ENCODE results near the gene RWDD2A. TPM values are rescaled to one million over a fixed set of nuclear protein-coding genes. Genes with fewer than 3 reads are reported as not detected.

RWDD2A gene
- total RNA-seq, 2 donors from 2014 or later: 4.3 to 7.0 TPM

DNA sequence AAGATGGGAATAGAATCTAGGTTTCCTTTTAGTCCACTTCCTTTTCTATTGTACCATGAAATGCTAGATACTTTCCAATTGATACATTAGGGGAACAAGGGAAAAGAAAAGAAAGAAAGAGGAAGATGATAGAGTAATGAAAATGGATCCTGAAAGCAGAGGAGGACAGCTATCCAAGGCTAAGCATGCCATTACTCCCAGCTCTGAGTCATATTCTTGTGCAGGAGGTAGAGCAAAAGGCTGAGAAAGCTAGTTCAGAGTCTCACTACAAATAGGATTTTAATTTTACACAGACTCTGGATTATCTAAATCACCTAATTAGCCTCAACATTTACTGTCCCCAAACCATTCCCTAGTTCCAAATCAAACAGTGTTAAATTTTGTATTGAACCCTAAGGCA, 23.6 kb downstream of the RWDD2A start:
- ATAC-seq (ENCODE audit: insufficient number of reproducible peaks, low FRiP score, low read depth): no peak

DNA sequence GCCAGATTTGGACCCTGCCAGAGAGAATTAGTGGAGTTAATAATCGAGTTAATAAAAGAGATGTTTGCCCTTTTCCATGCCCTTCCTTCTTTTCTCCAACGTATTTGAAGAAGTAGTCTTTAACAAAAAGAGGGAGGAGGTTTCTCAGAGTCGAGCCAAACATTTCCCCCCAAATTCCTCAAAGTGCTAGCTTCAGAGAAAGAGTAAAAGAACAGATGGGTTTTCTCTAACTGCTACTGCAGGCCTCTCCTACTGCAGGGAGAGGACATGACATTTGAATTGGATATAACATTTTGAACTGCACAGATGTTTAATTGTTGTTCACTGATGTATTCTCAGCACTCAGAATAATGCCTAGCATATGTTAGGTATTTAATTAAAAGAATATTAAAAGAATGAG, 25.5 kb downstream of the RWDD2A start:
- no peak for ATAC-seq (ENCODE audit: insufficient number of reproducible peaks, low FRiP score, low read depth)

More for the DNA sequence above, 23.6 kb downstream of the RWDD2A start:
- Histone ChIP-seq H3K9me3 (no peaks in the 10 kb centered on the region), H3K4me3 (no peak overlapping the region), H3K36me3 (no peaks in the 10 kb centered on the region), H3K27me3 (replicated peaks; ENCODE audit: insufficient read depth) (no peaks in the 10 kb centered on the region), H3K27ac (no peak overlapping the region), H3K4me1 (ENCODE audit: control insufficient read depth in 1 of 2, low read depth in 2 of 2) (peaks cover 0 to 17% of the 10 kb centered on the region in 2 donors)
- no peak for DNase-seq (ENCODE audit: low spot score)
- TF ChIP-seq, protein P1, sequence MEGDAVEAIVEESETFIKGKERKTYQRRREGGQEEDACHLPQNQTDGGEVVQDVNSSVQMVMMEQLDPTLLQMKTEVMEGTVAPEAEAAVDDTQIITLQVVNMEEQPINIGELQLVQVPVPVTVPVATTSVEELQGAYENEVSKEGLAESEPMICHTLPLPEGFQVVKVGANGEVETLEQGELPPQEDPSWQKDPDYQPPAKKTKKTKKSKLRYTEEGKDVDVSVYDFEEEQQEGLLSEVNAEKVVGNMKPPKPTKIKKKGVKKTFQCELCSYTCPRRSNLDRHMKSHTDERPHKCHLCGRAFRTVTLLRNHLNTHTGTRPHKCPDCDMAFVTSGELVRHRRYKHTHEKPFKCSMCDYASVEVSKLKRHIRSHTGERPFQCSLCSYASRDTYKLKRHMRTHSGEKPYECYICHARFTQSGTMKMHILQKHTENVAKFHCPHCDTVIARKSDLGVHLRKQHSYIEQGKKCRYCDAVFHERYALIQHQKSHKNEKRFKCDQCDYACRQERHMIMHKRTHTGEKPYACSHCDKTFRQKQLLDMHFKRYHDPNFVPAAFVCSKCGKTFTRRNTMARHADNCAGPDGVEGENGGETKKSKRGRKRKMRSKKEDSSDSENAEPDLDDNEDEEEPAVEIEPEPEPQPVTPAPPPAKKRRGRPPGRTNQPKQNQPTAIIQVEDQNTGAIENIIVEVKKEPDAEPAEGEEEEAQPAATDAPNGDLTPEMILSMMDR (IDR thresholded peaks at IDR 0.05): no peak

DNA sequence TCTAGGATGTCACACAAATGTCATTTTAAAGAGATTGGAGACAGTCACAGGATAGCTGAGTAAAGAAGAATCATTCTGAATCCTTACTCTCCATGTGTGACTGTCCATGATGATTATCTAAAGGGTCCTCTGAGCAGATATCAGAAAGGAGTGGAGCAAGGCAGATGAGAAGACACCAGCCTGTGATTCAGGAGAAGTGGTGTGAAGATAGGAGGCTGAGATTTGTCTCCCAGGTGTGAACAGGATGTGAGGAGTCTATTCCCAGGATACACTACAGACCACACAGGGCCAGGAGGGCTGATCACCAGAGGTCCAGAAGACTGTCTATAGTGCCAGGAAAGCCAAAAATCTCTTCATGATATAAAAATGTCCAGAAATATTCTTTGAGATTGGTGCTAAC, 27.0 kb downstream of the RWDD2A start:
- no peak overlapping the region for H3K4me3 ChIP-seq
- H3K9me3 ChIP-seq: no peaks in the 10 kb centered on the region
- no peaks in the 10 kb centered on the region for H3K27me3 ChIP-seq (replicated peaks; ENCODE audit: insufficient read depth)
- TF ChIP-seq, protein P1 (IDR thresholded peaks at IDR 0.05): no peak
- no peak overlapping the region for H3K27ac ChIP-seq
- H3K4me1 ChIP-seq (ENCODE audit: control insufficient read depth in 1 of 2, low read depth in 2 of 2): peaks cover 0 to 12% of the 10 kb centered on the region in 2 donors
- ATAC-seq (ENCODE audit: insufficient number of reproducible peaks, low FRiP score, low read depth): no peak
- H3K36me3 ChIP-seq: no peaks in the 10 kb centered on the region
- DNase-seq (ENCODE audit: low spot score): no peak

More for the DNA sequence above, 25.5 kb downstream of the RWDD2A start:
- H3K36me3 ChIP-seq: no peaks in the 10 kb centered on the region
- H3K27ac ChIP-seq: no peak overlapping the region
- TF ChIP-seq, protein P1 (IDR thresholded peaks at IDR 0.05): no peak
- H3K4me3 ChIP-seq: no peak overlapping the region
- H3K9me3 ChIP-seq: no peaks in the 10 kb centered on the region
- no peak for DNase-seq (ENCODE audit: low spot score)
- no peaks in the 10 kb centered on the region for H3K27me3 ChIP-seq (replicated peaks; ENCODE audit: insufficient read depth)
- H3K4me1 ChIP-seq (ENCODE audit: control insufficient read depth in 1 of 2, low read depth in 2 of 2): peaks cover 0 to 17% of the 10 kb centered on the region in 2 donors

DNA sequence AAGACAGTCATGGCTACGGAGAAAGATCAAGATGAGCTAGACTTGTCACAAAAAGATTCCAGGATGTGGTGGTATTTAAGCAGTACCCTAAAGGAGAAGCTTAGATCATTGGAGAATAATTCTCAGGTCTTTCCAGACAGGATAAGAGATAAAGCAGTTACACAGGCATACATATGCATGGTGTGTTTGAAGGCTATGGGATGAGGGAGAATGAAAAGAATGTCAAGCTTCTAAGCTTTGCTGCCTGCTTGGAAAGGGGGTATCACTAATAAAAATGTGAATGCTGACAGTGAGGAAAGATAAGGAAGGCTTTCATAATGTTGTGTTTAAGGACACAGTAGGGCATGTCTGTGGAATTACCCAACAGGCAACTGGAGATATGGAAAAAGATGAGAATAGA, 28.1 kb downstream of the RWDD2A start:
- no peaks in the 10 kb centered on the region for H3K9me3 ChIP-seq
- DNase-seq (ENCODE audit: low spot score) (no peak), ATAC-seq (ENCODE audit: insufficient number of reproducible peaks, low FRiP score, low read depth) (no peak)
- no peaks in the 10 kb centered on the region for H3K27me3 ChIP-seq (replicated peaks; ENCODE audit: insufficient read depth)
- peaks cover 0 to 6% of the 10 kb centered on the region in 2 donors for H3K4me1 ChIP-seq (ENCODE audit: control insufficient read depth in 1 of 2, low read depth in 2 of 2)
- TF ChIP-seq, protein P1 (IDR thresholded peaks at IDR 0.05): no peak
- no peak overlapping the region for H3K4me3 ChIP-seq
- H3K27ac ChIP-seq: no peak overlapping the region
- no peaks in the 10 kb centered on the region for H3K36me3 ChIP-seq

DNA sequence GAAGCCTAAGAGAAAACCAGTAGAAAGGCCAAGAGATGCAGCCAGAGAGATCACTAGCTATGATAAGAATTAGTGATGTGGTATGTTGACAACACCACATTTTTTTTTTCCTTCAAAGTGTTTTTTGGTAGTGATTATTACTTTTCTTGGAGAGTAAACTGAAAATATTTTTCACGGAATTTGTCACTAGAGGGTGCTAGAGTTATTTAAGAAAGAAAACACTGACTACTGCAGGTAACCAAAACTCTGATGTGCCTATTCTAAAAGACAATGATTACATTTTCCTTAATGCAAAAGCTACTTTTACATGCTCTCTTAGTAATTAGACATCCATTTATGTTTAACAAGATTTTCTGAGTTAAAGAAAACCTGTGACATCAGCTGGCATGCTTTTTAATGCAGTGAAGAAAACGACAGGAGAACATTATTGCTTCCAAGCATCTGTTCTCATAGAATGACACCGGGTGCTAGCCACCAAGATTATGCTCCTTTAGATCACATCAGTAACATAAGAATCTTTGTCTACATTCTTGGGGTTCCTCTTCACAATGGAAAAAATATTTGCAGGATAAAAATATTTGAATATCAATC, 28.8 kb downstream of the RWDD2A start:
- H3K4me1 ChIP-seq (ENCODE audit: control insufficient read depth in 1 of 2, low read depth in 2 of 2): peaks cover 3 to 12% of the 10 kb centered on the region in 2 donors
- ATAC-seq (ENCODE audit: insufficient number of reproducible peaks, low FRiP score, low read depth): no peak
- no peaks in the 10 kb centered on the region for H3K9me3 ChIP-seq
- H3K4me3 ChIP-seq: no peak overlapping the region
- H3K36me3 ChIP-seq: no peaks in the 10 kb centered on the region
- no peaks in the 10 kb centered on the region for H3K27me3 ChIP-seq (replicated peaks; ENCODE audit: insufficient read depth)
- DNase-seq (ENCODE audit: low spot score): no peak
- H3K27ac ChIP-seq: no peak overlapping the region
- TF ChIP-seq, protein P1 (IDR thresholded peaks at IDR 0.05): peak; percentile 50
